Astrocyte of the spinal cord (primary cell): ENCODE results near the gene LMOD1.
"Not testable (repeated sequence)": the region's sequence is repeated elsewhere in the genome, so short reads cannot be mapped to it uniquely, and the experiment has no call there.

Experiments
- DNase-seq: peaks from one replicate; pipeline ENCODE4 v3.0.0; 2011; ENCODE audit warnings: low read depth, low spot score
- H3K4me3 ChIP-seq: 2 replicates; pipeline ENCODE4 v1.5.1; 2011; ENCODE audit warnings: low read depth, mild to moderate bottlenecking, low read length, moderate library complexity
- CTCF ChIP-seq: IDR thresholded peaks from 2 replicates; pipeline ENCODE4 v1.5.1; 2012; ENCODE audit warnings: low read depth, mild to moderate bottlenecking, low read length, inconsistent platforms
- in situ Hi-C: cut with HindIII; loops from 2 replicates; pipeline ENCODE4 v1.10.0; 2017; ENCODE audit warnings: low sequenced_read_pairs

Gene LMOD1

DNA sequence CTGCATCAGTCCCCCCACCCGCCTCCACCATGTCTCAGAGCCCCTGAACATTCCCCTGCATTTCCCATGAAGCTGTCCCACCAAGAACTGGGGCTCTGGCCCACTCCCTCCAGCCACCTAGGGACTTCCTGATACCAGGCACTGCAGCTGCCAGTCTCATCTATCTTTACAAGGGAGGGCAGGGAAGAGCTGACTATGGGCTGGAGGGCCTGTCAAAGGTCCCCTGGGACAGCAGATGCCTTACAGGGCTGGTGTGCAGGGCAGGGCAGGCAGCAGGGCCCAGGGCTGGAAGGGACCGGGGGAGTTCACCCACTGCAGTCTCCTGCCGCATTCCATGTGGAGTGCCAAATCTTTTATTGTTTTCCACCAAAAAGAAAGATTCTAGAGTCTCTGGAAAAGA lies 40.0 kb downstream of the LMOD1 start:
- in situ Hi-C loops: no loop called here

GRCh38 chr1:201905234-201905890 lies 41.0 kb downstream of the LMOD1 start:
- in situ Hi-C loops: no loop called here
- no peak for DNase-seq
- TF ChIP-seq CTCF: no peak
- no peak overlapping the region for H3K4me3 ChIP-seq

More for the DNA sequence above, 40.0 kb downstream of the LMOD1 start:
- no peak for DNase-seq
- no peak overlapping the region for H3K4me3 ChIP-seq
- TF ChIP-seq CTCF: no peak

- H3K4me3 ChIP-seq: no peak overlapping the region
- TF ChIP-seq CTCF: no peak
- peak; percentile 84 for DNase-seq
- in situ Hi-C loops: no loop called here
Observed at GRCh38 chr1:201904579-201904978, 41.8 kb downstream of the LMOD1 start.

- DNase-seq: no peak
- in situ Hi-C loops: no loop called here
- TF ChIP-seq CTCF: no peak
- no peak overlapping the region for H3K4me3 ChIP-seq
Observed at GRCh38 chr1:201903135-201903534, 43.2 kb downstream of the LMOD1 start.

DNA sequence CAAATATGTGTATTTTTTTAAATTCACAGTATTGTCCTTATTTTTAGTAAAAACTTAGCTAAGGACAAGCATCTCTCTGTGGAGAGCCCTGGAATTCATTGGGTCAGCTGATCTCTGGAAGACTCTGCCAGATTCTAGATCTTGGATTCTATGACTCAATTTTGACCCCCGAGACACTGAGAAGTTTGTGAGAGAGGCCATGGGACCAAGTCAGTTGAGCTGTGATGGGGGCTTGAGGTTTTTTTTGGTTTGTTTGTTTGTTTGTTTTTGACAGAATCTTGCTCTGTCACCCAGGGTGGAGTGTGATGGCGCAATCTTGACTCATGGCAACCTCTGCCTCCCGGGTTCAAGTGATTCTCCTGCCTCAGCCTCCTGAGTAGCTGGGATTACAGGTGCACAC lies 44.1 kb downstream of the LMOD1 start:
- H3K4me3 ChIP-seq: no peak overlapping the region
- in situ Hi-C loops: no loop called here
- TF ChIP-seq CTCF: no peak
- no peak for DNase-seq

- H3K4me3 ChIP-seq, in situ Hi-C loops, DNase-seq: not testable (repeated sequence)
Observed at GRCh38 chr1:201901036-201901435, 45.3 kb downstream of the LMOD1 start.

- in situ Hi-C loops: no loop called here
- H3K4me3 ChIP-seq: no peak overlapping the region
- TF ChIP-seq CTCF: no peak
- DNase-seq: no peak
Observed at GRCh38 chr1:201900476-201900875, 45.9 kb downstream of the LMOD1 start.
